Measurements from ENCODE around the gene CYB561D1.

DNA sequence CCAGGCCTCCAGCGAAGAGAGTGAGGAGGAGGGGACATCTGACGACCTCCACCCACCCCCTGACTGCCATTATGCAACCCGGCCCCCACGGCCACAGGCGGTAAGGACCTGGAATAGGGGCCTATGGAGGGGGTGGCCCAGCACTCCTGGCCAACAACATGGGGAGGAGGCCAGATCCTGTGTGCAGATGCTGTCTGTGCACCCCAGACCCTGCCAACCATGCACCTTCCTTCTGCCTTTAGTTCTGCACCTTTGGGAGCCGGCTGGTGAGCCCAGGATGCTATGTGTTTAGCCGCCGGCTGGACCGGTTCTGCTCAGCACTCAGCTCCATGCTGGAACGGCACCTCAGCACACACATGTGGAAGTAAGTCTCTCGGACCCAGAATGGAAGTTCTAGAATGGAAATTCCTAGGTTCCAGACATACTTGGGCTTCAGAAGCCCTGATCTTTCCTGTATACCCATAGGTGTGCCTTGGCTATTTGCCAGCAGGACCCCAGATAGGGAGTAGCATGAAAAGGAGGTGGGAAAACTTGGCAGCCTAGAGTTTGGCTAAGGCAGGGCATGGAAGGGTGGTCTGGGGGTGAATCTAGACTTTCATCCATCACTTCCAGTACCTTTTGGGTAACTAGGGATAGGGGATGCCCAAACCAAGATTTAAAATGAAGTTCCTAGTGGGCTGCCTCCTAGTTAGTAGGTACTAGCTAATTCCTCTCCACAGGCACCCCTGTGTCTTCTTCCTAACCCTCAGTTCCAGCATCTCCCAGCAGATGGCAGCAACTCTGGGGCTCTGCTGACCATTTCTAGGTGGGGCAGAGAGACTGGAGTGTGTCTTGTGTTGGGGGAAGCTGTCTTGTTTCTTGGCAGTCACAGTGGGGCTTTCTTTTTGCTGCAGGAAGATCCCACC, 3.6 kb upstream of the CYB561D1 start:
- TF ChIP-seq ZSCAN30 (tag by site-specific recombination; IDR thresholded peaks at IDR 0.05) (no peak), YY1 (tag by site-specific recombination; IDR thresholded peaks at IDR 0.05) (no peak), KLF9 (tag by site-specific recombination; IDR thresholded peaks at IDR 0.05; ENCODE audit: low read depth) (no peak), ZFP3 (tag by site-specific recombination; IDR thresholded peaks at IDR 0.05; ENCODE audit: low read depth) (no peak)
- TF ChIP-seq, protein P1, sequence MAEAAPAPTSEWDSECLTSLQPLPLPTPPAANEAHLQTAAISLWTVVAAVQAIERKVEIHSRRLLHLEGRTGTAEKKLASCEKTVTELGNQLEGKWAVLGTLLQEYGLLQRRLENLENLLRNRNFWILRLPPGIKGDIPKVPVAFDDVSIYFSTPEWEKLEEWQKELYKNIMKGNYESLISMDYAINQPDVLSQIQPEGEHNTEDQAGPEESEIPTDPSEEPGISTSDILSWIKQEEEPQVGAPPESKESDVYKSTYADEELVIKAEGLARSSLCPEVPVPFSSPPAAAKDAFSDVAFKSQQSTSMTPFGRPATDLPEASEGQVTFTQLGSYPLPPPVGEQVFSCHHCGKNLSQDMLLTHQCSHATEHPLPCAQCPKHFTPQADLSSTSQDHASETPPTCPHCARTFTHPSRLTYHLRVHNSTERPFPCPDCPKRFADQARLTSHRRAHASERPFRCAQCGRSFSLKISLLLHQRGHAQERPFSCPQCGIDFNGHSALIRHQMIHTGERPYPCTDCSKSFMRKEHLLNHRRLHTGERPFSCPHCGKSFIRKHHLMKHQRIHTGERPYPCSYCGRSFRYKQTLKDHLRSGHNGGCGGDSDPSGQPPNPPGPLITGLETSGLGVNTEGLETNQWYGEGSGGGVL (tag by site-specific recombination; IDR thresholded peaks at IDR 0.05) = no peak
- TF ChIP-seq, protein P2, sequence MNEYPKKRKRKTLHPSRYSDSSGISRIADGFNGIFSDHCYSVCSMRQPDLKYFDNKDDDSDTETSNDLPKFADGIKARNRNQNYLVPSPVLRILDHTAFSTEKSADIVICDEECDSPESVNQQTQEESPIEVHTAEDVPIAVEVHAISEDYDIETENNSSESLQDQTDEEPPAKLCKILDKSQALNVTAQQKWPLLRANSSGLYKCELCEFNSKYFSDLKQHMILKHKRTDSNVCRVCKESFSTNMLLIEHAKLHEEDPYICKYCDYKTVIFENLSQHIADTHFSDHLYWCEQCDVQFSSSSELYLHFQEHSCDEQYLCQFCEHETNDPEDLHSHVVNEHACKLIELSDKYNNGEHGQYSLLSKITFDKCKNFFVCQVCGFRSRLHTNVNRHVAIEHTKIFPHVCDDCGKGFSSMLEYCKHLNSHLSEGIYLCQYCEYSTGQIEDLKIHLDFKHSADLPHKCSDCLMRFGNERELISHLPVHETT (tag by site-specific recombination; IDR thresholded peaks at IDR 0.05) = no peak

Measured in HEK293 (cell line).